ENCODE results near the gene AGBL5.

GRCh38 chr2:27108221-27108620, 56.8 kb downstream of the AGBL5 start:
- TF ChIP-seq, protein P1, sequence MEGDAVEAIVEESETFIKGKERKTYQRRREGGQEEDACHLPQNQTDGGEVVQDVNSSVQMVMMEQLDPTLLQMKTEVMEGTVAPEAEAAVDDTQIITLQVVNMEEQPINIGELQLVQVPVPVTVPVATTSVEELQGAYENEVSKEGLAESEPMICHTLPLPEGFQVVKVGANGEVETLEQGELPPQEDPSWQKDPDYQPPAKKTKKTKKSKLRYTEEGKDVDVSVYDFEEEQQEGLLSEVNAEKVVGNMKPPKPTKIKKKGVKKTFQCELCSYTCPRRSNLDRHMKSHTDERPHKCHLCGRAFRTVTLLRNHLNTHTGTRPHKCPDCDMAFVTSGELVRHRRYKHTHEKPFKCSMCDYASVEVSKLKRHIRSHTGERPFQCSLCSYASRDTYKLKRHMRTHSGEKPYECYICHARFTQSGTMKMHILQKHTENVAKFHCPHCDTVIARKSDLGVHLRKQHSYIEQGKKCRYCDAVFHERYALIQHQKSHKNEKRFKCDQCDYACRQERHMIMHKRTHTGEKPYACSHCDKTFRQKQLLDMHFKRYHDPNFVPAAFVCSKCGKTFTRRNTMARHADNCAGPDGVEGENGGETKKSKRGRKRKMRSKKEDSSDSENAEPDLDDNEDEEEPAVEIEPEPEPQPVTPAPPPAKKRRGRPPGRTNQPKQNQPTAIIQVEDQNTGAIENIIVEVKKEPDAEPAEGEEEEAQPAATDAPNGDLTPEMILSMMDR (IDR thresholded peaks at IDR 0.05 in 2 of 3, conservative IDR thresholded peaks at IDR 0.05 in 1 of 3; ENCODE audit: borderline replicate concordance in 1 of 3, insufficient read depth in 1 of 3, low read depth in 2 of 3, low read length in 2 of 3): no peak
- no peak for TF ChIP-seq POLR2AphosphoS5 (IDR thresholded peaks at IDR 0.05; ENCODE audit: low read depth, low read length)
- TF ChIP-seq ZNF274 (IDR thresholded peaks at IDR 0.05; ENCODE audit: low read depth, low read length): no peak
- TF ChIP-seq POLR2A (IDR thresholded peaks at IDR 0.05; ENCODE audit: borderline replicate concordance, extremely low read depth, insufficient read depth, insufficient read length): no peak
- TF ChIP-seq EZH2 (IDR thresholded peaks at IDR 0.05): no peak
- TF ChIP-seq YY1 (IDR thresholded peaks at IDR 0.05; ENCODE audit: extremely low read depth, insufficient replicate concordance, low read depth, low read length): no peak

Data from HCT116 (cell line).